ENCODE results near the gene SLC18A3.

SLC18A3 gene

GRCh38 chr10:49653273-49653929, 43.3 kb downstream of the SLC18A3 start:
- no peak for DNase-seq

GRCh38 chr10:49654036-49654693, 44.1 kb downstream of the SLC18A3 start:
- no peak for DNase-seq

DNA sequence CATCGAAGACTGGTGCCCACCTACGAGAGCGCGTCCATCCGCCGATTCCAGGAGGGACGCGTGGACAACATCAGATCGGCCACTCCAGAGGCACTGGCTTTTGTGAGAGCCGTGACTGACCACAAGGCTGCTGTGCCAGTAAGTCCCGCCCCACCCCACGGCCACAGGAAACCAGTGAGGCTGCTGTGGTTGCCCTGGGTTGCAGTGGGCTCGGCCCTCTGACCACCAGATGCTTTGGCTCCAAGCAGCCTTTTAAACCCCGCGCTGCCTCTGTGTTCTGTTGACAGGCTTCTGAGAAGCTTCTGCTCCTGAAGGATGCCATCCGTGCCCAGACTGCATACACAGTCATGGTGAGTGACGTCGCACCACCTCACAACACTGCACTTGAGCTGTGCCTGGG, 45.0 kb downstream of the SLC18A3 start:
- DNase-seq: no peak

DNA sequence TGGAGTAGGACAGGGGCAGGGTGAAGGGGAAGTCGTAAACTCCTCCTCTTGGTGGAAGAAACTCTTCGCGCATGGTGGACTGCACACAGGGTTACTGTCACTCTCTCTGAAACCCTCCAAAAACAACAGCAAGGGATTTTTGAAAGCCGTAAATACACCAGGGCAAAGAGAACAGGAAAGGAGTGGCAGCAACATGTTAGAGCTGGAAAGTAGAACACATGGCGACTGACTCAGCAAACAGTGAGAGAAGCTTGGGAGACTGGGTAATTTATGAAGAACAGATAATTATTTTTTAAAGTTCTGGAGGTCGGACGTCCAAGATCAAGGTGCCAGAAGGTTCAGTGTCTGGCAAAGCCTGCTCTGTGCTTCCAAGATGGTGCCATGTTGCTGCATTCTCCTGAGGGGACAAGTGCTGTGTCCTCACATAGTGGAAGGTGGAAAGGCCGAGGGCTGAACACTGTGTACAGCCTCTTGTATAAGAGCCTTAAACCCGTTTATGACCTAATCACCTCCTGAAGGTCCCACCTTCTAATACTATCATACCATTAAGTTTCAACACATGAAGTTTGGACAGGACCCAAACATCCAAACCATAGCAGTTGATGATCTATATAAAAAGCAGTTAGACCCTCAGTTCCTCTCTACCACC, 46.9 kb downstream of the SLC18A3 start:
- DNase-seq: no peak

- DNase-seq: no peak
Measured at GRCh38 chr10:49657606-49658005, 47.5 kb downstream of the SLC18A3 start.

- no peak for DNase-seq
Measured at GRCh38 chr10:49661140-49661856, 51.2 kb downstream of the SLC18A3 start.

All from stimulated activated CD4-positive, alpha-beta T cell treated with anti-CD3 and anti-CD28 coated beads, Interleukin-15, amount 100 ng/mL, for 24 hours (primary cell).